HG03280 (cell line): ENCODE results near the gene NTM.
"Not testable (repeated sequence)": the region's sequence is repeated elsewhere in the genome, so short reads cannot be mapped to it uniquely, and the experiment has no call there.

ENCODE experiments used
- ATAC-seq: cut with Tn5 transposase; IDR thresholded peaks from one replicate; pipeline ENCODE4 v1.9.1; 2021; ENCODE audit warnings: mild to moderate bottlenecking, moderate library complexity; ENCODE audit not compliant: unreplicated experiment

NTM gene

DNA sequence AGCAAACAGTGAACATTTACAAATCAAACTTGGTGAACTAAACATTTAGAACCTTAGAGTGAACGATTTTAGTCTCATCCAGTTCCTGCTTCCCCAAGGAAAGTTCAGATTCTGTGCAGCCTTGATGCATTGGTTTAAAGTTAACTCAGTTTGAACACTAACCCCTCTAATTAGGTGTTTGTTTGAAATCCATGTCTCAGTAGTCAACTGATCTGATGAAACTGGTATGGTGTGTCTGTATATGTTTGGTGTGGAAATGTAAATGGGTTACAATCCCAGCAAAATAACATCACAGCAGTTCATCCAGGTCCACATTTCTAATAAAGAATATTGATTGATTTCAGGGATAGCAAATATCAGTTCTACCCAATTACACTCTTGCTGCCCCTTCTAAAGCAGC is 532.0 kb downstream of the NTM start:
- ATAC-seq: no peak

DNA sequence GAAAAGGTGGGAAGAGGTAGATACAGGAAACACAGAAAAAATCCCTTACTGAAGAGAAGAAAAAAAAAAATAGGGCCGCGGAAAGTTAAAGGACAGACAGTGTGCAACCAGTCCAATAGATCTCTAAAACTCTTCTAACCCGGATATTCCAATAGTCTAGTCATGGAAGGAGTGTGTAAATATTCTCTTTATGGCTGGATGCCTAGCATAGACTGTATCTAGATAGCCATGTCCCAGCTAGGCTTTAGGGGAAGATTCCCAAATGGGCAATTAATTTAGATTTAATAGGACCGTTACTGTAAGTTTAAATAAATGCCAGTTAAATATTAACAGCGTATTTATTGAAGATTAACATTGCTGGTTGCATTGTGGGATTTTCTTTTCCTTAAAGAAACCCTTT is 532.7 kb downstream of the NTM start:
- no peak for ATAC-seq

DNA sequence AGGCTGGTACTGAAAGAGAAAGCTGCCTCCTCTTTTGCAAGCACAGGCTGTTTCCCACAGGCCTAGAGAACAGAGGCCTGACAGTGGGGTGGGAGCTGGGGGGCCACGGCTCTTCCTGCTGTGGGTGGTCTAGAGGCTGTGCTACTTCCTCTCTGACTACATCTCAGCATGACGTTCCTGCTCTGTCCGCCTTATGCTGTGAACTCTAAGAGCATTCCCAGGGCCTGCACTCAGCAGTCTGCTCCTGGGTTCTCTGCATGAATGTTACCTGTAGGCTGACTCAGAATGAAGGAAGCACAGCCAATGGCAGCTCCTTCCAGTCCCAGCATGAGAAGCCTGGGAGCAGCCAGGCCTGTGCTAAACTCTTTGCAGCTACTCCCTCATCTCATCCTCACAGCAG is 534.3 kb downstream of the NTM start:
- ATAC-seq: no peak

DNA sequence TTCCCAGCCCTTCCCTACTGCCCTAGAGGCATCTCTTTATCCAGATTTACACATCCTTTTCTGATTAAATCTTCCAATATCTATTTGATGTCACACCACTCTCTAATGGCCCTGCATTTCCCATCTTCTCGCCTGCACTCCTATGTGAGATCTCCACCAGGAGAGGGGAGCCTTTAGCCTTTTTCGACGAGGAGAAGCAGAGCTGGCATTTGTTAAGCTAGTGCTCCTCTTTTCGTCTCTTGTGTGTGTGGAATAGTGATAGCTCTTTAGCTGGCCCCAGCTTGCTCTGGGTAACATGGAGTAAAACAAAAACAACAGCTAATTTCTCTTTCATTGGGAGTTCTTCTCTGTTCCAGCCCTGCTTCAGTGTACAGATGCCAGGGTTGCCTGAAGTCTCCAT is 536.5 kb downstream of the NTM start:
- no peak for ATAC-seq

DNA sequence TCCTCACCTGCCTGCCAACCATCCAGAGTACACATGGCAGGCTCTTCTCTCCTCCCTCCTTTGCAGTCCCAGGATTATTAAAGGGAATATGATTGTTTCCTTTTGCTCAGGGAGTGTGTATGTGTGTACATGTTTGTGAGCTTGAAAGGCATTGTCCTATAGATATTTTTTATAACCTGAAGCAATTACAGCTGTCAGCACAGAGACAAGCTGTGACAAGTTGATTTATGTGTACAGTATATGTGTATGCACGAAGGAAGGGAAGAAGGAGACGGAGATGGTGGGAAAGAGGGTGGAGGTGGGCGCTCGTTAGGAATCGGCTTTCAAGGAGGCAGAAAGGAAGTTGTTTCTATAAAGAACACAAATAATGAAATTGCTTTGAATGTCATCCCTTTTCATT is 537.0 kb downstream of the NTM start:
- no peak for ATAC-seq

DNA sequence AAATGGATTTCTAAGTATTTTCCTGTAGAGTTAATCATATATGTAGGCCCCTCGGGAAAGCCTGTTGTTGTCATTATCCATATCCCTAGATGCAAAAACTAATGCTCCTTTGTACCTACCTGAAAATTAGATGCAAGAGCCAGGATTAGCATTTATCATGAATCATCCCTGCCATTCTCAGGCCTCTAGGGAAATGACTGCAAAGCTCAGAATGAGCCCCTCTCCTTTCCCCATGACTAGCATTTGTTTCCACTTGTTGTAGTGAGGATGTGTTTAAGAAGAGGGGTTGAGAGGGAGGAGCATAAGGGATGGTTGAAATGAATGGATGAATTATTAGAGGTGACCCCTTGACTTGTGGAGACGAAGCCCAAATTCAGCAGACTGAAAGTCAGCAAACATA is 537.9 kb downstream of the NTM start:
- ATAC-seq: no peak

DNA sequence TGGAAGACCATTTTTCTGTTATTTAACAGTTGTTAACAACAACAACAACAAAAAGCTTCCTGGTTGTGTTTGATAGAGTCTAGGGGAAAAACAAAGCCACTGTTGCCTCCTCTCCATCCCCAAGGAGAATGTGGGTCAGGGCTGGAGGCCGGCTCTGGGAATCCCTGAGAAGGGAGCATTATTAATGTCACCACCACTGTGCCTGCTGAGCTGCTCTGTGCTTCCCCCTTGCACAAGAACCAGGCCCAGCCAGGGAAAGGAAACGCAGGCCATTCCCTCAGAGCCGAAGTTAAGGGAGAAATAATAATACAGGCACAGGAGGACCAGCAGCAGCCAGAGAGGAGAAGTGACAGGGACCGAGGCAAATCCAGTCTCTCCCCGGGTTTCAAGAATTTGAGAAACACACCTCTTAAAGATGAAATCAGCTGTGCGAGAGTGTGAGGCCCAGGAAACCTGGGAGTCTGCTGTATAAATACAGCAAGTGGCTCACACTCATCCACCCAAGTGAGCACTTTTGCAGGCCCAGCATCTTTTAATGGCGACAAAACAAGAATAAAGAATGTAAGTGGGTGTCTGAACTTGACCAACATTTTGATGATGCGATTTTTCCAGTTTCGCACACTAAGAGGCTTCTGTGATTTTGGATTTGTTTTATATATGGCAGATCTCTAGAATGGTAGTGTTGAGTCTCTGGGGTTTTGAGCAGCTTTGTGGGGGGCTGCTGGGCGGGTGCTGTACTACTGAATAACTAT is 539.2 kb downstream of the NTM start:
- ATAC-seq: no peak

DNA sequence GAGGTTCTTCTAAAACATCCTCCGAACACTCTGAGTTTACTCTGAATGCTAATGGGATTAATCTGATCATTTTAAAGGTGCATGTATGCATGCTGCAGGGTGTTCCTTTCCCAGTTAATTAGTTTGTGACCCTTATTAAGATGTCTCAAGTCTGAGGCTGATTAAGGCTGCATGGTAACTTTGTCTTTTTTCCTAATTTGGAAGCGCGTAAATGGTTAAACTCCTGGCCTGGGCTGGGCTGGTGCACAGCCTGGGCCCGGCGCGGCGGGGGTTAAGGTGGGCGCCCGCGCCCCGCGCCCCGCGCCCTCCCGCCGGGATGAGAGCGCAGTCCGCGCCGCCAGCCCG is 539.7 kb downstream of the NTM start:
- no peak for ATAC-seq

DNA sequence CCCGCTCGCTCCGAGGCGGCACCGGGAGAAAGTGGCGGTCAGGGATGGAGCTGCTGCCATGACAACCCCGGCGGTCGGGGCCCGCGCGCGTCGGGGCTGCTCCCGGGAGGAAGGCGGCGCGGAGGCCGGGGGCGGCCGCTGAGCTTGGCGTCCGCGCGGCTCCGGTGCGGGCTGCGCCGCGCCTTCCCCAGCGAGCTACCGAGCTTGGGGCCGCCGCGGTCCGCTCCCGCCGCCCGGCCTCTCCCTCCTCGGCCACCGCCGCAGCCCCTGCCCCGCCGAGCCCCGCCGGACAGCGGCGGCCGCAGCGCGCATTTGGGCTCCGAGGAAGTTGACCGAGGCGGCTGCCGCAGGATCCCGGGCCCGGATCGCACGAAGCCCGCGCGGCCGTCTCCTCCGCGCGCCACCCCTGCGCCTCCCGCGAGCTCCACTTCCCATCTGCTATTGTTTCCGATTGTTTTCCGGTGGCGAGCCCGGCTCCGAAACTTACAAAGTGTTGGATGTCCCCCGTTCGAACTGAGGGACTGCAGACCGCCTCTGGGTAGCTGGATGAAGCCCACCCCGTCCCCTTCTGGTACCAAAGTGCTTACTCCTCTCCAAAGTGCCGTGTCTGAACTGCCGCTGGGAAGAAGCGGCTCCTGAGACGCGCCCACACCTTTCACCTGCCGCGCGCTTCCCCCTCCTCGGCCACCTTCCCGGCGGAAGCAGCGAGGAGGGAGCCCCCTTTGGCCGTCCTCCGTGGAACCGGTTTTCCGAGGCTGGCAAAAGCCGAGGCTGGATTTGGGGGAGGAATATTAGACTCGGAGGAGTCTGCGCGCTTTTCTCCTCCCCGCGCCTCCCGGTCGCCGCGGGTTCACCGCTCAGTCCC is 540.3 kb downstream of the NTM start:
- ATAC-seq: no peak

DNA sequence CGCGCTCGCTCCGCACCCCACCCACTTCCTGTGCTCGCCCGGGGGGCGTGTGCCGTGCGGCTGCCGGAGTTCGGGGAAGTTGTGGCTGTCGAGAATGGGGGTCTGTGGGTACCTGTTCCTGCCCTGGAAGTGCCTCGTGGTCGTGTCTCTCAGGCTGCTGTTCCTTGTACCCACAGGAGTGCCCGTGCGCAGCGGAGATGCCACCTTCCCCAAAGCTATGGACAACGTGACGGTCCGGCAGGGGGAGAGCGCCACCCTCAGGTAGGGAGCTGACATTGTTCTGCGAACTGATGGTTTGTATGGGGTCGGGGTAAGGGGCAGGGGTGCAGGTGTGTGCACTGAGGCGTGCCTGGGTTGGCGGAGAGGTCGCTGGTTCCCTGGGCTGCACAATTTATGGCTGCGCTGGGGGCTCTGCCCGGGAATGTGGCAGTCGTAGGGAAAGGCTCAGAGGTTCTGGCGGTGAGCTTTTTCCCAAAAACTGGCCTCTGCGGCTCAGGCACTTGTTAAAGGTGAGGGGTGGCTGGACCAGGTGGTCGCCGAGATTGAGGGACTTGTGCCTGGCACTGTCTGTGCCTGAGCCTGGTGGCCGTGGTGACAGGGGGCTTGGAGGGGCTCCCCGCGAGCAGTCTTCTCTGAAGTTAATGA is 541.1 kb downstream of the NTM start:
- ATAC-seq: not testable (repeated sequence)

DNA sequence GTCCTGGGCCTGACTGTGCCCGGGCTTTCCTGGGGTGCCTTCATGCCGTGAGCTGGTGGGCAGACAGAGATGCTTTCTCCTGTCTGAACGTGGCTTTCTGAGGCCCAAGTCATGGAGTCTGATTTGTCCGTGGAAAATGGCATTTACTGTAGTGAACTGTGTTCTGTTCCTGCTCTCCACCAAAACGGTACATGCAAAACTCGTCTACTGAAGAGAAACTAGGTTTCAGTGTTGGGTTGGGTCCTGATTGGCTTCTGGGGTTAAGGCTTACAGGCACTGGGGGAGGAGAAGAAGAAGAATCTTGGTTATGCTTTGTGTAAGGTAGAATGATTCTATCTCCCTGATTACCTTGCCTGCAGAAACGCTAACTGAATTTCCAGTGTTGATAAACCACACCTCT is 541.7 kb downstream of the NTM start:
- ATAC-seq: no peak

DNA sequence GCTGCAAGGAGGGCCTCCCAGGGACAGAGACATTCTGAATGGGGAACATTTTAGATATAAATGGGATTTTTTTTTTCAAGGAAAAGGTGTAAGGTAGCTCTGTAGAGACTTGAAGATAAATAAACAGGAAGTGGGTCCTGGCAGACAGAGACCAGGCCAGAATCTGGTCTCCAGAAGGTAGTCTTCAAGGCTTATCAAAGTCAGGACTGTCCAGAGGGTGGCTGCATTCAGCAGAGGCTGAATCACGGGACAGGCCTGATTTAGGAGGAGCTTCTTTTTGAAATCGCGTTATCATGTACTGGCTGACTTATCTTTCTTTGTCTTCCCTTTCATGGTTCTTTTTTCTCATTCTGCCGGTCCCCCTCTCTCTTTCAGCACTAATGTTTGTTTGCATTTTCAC is 542.9 kb downstream of the NTM start:
- ATAC-seq: no peak

DNA sequence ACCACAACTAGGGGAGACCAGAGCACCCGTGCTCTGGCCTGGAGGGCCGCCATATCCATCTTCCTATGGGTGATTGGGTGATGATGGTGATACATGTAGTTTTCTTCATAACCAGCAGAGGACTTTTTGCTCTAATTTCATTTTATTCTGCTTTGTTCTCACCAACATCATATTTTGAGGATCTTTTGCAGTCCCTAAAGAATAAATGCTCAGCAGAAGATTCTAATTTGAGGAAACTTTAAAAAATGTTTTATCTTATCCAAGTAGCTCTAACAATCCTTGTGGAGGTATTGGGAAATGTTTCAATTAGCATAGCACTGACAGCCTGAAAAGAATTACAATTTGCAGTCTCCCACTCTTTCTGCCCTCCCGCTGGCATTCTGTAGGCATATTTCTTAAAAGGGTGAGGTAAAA is 544.0 kb downstream of the NTM start:
- ATAC-seq: no peak

DNA sequence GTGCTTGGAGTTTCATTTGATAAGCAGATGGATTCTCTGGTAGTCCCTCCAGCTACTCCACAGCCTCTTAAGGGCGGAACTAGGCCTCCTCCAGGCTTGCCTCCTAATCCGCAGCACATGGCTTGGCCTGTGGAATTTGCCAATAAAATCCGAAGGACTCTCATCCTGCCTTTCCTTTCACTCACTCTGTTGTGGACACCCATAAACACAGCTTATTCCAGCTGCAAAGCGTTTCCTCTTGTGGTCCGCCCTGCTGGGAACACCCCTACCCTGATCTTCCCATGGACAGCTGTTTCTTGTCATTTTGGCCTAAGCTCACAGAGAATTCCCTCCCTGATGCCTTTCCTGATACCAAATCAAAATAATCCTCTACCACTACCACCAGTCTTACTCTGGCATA is 546.2 kb downstream of the NTM start:
- ATAC-seq: no peak

DNA sequence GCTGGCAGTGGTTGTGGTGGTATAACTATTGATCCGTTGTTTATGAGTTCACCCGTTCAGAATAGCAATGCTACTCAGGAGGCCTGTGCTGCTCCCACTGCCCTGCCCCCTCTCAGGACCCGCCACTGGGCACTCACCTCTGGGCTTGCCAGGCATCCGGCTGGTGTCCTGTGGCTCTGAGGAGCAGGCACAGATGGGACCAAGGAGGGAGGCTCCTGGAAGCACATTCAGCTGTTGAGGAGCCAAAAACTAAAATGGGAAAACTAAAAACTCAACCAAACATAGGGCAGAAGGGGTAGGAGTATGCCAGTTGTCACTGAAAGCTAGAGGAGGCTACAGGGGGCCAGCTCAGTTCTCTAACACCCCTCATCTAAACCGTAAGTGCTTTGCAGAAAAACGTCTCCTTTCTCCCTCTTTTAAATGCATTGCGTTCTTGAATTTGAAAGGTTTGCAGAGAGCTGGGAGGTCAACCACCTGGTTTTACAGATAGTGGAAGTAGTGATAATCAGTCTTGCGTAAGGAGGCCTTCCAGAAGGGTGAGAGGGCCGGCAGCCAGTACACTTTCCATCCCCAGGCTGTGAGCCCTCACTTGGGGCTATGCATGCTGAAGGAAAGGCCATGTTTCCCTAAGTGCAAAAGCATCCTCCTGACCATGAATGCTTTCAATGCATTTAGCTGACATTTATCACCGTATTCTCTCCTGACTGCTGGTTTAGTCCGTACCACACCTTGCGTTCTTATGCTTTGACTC is 547.4 kb downstream of the NTM start:
- ATAC-seq: no peak

DNA sequence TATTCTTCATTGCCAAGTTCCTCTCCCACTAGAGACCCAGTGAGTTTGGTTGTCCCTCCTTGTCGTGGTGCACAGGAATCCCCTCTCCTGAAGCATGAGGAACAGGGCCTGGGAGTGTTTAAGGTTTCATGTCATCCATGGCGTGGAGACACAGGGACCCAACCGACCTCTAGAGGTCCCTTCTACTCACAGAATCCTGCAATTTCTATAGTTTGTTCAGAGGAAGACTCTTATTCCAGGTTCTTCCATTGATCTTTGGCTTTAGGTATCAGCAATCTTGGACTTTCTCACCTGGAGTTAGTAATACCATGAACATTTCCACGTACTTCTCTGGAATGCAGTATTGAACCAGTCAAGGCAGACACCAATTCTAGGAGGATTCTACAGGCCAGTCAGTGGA is 548.2 kb downstream of the NTM start:
- ATAC-seq: no peak

DNA sequence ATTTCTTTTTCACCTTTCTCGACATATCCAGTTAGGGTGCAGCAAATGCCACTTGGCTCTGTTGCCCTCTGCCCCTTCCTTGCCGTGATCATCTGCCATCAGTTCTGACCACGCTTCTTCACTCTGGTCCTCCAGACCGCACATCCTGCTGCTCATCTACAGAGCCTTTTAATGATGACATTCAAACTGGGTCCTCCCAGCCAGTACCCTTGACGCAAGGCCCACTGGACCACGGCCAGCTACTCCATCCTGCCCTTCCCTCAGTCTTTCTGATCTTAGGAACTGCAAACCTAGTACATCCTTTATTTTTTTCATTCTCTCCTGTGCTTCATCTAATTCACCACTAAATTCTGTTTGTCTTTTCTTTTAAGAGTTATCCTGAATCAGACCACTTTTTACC is 551.8 kb downstream of the NTM start:
- ATAC-seq: no peak

DNA sequence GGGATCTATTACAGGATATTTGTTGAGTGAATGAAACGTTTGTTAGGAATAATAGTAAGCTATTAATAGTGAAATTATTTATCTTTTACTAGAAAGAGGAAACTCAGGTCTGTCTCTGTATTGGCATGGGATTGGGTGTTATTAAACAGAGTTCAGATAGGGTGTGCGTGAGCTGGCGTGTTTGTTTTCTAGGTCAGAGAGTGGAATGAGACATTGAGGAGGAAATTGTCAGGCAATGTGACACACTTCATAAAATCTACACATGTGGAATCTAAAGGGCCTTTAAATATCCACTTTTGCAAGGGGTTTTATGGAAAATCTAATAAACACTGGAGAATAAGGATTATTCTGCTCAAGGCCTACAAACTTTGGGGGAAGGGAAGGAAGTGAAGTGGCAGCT is 552.9 kb downstream of the NTM start:
- ATAC-seq: no peak

DNA sequence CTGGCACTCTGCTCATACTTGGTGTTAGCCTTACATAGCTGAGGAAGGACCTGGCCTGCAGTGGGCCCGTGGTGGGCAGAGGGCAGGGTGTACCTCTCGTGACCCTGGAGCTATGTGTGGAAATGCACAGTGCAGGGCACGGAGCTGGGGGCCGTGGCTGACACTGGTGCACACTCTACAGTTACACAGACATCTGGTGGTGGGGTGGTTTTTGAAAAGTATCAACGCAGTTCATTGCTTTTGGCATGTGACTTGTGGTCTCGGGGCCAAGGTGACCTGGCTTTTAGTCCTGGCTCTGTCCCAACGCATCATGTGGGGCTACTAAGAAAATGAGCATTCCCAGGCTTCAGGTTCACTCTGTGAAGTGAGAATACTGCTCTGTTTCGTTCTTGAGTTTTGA is 553.6 kb downstream of the NTM start:
- no peak for ATAC-seq

DNA sequence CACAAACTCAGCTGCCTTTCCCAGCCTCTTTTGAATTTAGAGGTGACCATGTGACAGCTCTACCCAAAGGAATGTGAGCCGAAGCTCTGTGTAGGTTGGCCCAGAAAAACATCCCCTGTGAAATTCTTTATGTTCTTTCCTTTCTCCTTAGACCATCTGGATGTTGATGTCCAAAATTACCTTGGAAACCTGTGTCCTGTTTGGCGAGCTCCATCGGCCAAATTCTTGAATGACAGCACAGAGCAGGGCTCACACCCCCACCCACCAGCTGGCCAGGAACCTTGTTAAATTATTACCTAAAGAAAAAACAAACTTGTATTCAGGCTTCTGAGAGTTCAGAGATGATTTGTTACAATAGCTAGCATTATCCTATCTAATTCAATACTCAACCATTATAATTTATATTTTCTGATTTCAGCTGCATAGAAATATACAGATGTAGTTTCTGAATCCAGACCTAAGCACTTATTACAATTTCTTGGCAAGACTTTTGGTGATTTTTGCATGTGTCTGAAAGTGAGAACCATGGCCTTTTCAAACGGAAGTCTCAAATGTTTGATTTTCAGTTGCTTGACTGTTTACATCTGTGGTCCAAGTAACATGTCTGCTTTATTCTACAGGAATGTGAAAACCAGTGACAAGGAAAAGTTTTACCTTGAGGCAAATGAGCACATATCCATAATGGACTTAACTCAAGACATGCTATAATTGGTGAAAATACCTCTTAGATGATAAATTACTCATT is 554.2 kb downstream of the NTM start:
- ATAC-seq: no peak

DNA sequence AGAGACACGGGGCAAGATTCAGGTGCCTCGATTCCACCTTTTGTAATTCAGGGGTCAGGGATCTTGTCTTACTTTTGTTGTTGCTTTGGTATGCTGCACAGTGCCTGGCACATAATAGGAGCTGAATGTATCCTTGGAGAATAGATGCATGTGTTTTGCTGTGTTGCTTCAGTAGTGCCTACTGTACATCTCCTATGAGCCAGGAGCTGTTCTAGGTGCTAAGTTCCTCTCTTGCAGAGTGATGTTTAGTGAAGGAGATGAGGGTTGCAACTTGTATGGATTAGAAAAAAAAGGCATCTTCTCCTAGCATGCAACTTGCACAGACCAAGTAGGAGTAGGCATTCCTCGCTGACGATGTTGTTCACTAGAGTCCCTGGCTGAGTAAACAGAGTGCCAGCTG is 555.4 kb downstream of the NTM start:
- no peak for ATAC-seq
